ENCODE results near the gene FCN2. TPM values are rescaled to one million over a fixed set of nuclear protein-coding genes. Genes with fewer than 3 reads are reported as not detected.

Gene FCN2
- total RNA-seq, 4 donors from 2014 or later = 0.49 TPM; not detected in 3

GRCh38 chr9:134858051-134858841 lies 22.4 kb upstream of the FCN2 start:
- peak in 1 of 2 donors; percentile 9 for DNase-seq
- no peaks in the 10 kb centered on the region for H3K36me3 ChIP-seq
- no peaks in the 10 kb centered on the region for H3K9me3 ChIP-seq
- no peaks in the 10 kb centered on the region for H3K27me3 ChIP-seq
- H3K4me1 ChIP-seq = no peaks in the 10 kb centered on the region
- H3K4me3 ChIP-seq = no peak overlapping the region
- H3K27ac ChIP-seq = no peak overlapping the region
- intact Hi-C loops (cut with DNase I; ENCODE audit: low total_unique reads) = no loop called here
- no peak for TF ChIP-seq CTCF (IDR thresholded peaks at IDR 0.05)
- no peak for TF ChIP-seq POLR2A (IDR thresholded peaks at IDR 0.05)

GRCh38 chr9:134860510-134860909 lies 20.1 kb upstream of the FCN2 start:
- intact Hi-C loops (cut with DNase I; ENCODE audit: low total_unique reads) = no loop called here

GRCh38 chr9:134861595-134862334 lies 18.8 kb upstream of the FCN2 start:
- no peaks in the 10 kb centered on the region for H3K27me3 ChIP-seq
- H3K9me3 ChIP-seq = no peaks in the 10 kb centered on the region
- intact Hi-C loops (cut with DNase I; ENCODE audit: low total_unique reads) = no loop called here
- H3K4me1 ChIP-seq = no peaks in the 10 kb centered on the region
- TF ChIP-seq CTCF (IDR thresholded peaks at IDR 0.05) = no peak
- no peak for TF ChIP-seq POLR2A (IDR thresholded peaks at IDR 0.05)
- H3K4me3 ChIP-seq = no peak overlapping the region
- no peaks in the 10 kb centered on the region for H3K36me3 ChIP-seq
- no peak for DNase-seq
- no peak overlapping the region for H3K27ac ChIP-seq

More at GRCh38 chr9:134860510-134860909, 20.1 kb upstream of the FCN2 start:
- Histone ChIP-seq H3K4me1 (no peaks in the 10 kb centered on the region), H3K27ac (no peak overlapping the region), H3K27me3 (no peaks in the 10 kb centered on the region), H3K4me3 (no peak overlapping the region), H3K9me3 (no peaks in the 10 kb centered on the region), H3K36me3 (no peaks in the 10 kb centered on the region)
- TF ChIP-seq CTCF (IDR thresholded peaks at IDR 0.05) (no peak), POLR2A (IDR thresholded peaks at IDR 0.05) (no peak)
- no peak for DNase-seq

GRCh38 chr9:134863306-134863902 lies 17.2 kb upstream of the FCN2 start:
- intact Hi-C loops (cut with DNase I; ENCODE audit: low total_unique reads) = no loop called here
- Histone ChIP-seq H3K9me3 (no peaks in the 10 kb centered on the region), H3K4me1 (no peaks in the 10 kb centered on the region), H3K27me3 (no peaks in the 10 kb centered on the region), H3K4me3 (no peak overlapping the region), H3K27ac (no peak overlapping the region), H3K36me3 (no peaks in the 10 kb centered on the region)
- peak in 1 of 2 donors; percentile 11 for DNase-seq
- TF ChIP-seq CTCF (IDR thresholded peaks at IDR 0.05) (no peak), POLR2A (IDR thresholded peaks at IDR 0.05) (no peak)
